D721Med (cell line): Measurements from ENCODE around the gene AP2B1.
A peak's percentile ranks its signal among the peaks of the same experiment; 100 is the strongest.

Source experiments
- DNase-seq: peaks from one replicate; pipeline ENCODE4 v3.0.0; 2011; ENCODE audit warnings: low spot score; ENCODE audit not compliant: insufficient read length
- FAIRE-seq: peaks from 2 replicates; lab custom pipeline; 2011; peaks lifted over from hg19 to GRCh38; lab: Jason Lieb, UNC
- TF ChIP-seq, protein P1 (sequence below): IDR thresholded peaks from 2 replicates; pipeline ENCODE4 v1.5.1; 2012; ENCODE audit warnings: mild to moderate bottlenecking, control low read depth; ENCODE audit not compliant: insufficient read depth; ENCODE audit errors: missing control alignments

AP2B1 gene

DNA sequence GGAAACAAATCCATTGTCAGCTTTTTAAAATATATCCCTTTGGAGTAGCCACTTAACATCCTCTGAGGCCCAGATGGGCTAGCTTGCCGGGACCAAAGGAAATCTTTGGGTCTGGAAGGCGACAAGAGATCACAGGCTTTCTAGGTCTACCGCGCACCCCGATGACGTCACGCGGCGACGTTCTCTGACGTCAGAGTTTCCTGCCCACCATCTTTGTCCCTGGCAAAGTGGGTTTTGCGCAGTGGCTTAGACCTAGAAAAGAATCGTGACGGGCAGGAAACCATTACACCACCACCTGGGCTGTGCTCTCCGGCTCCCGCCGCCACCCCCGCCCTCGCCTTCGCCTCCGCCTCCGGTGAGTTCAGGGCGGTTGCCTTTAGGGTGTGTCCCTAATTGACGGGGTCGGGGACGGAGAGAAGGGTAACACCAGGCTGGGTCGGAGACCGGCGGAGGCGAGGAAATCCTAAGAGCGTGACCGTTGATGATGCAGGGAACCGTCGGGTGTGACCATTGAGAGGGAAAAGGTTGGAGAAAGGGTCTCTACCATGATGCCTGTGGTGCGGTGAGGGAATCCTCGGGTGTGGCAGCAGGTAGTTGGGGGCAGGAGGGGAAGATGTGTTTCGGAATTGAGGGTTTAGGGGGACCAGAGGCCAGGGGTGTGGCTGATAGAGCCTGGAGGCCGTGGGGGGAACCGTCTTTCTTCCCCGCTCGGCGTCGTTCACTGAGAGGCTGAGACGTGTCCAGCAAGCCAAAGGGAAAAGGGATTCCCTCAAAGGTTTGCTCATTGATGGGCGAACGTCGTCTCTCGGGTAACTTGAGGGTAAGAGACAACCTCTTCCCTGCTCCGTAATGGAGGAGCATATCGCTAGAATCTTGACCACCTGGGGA, at the start of gene AP2B1:
AP2B1 (plus strand) TSS at position 249 of the 888 bp plus-strand sequence. CDS start 6,709 bp downstream, outside the sequence.
- TF ChIP-seq, protein P1, sequence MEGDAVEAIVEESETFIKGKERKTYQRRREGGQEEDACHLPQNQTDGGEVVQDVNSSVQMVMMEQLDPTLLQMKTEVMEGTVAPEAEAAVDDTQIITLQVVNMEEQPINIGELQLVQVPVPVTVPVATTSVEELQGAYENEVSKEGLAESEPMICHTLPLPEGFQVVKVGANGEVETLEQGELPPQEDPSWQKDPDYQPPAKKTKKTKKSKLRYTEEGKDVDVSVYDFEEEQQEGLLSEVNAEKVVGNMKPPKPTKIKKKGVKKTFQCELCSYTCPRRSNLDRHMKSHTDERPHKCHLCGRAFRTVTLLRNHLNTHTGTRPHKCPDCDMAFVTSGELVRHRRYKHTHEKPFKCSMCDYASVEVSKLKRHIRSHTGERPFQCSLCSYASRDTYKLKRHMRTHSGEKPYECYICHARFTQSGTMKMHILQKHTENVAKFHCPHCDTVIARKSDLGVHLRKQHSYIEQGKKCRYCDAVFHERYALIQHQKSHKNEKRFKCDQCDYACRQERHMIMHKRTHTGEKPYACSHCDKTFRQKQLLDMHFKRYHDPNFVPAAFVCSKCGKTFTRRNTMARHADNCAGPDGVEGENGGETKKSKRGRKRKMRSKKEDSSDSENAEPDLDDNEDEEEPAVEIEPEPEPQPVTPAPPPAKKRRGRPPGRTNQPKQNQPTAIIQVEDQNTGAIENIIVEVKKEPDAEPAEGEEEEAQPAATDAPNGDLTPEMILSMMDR: no peak
- DNase-seq (peak; percentile 71), FAIRE-seq (peak; percentile 60)

DNA sequence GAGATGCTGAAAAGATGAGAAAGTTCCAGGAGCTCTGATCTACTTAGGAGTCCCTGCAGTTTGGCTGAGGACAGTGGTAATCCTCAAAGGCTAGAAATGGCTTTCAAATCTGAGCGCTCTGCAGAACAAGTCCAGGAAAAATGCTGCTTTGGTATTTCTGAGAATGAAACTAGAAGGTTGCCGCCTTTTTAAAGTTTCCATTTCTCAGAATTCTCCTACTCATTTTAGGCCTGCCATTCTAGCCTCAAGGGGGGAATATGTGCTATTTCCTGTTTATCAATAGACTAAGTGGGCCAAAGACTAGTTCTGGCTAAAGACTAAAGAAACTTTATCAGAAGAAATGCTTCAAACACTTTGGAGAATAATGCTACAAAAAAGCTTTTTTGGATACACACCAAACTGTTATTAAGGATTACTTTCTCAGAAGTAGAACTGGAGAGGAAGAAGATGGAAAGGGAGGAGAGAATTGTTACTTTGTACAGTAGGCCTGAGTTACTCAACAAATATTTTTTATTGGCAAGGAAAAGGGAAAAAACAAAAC, 49.5 kb upstream of the AP2B1 start, which contains the start of gene SLFN12L:
SLFN12L (minus strand) TSS at position 78 of the 541 bp plus-strand sequence. CDS start 15,314 bp downstream, outside the sequence.
- FAIRE-seq (no peak), DNase-seq (no peak)
- TF ChIP-seq, protein P1: no peak

DNA sequence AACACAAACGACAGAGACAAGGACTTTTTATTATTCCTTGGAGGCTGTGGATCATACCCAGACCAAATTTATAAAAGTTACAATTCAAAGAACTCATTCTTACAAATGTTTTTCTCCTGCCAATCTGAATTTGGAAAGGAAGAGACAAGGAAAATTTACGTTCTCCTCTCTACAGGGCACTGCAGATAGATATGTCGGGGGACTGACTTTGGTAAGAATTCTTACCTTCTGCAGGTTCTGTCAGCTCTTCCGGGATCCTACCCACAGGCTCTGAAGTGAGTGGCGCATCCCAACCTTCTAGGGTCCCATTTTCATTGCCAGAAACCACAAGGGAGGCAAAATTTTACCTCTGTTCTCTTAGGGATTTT, 47.5 kb upstream of the AP2B1 start:
- FAIRE-seq (no peak), DNase-seq (no peak)
- TF ChIP-seq, protein P1: no peak

DNA sequence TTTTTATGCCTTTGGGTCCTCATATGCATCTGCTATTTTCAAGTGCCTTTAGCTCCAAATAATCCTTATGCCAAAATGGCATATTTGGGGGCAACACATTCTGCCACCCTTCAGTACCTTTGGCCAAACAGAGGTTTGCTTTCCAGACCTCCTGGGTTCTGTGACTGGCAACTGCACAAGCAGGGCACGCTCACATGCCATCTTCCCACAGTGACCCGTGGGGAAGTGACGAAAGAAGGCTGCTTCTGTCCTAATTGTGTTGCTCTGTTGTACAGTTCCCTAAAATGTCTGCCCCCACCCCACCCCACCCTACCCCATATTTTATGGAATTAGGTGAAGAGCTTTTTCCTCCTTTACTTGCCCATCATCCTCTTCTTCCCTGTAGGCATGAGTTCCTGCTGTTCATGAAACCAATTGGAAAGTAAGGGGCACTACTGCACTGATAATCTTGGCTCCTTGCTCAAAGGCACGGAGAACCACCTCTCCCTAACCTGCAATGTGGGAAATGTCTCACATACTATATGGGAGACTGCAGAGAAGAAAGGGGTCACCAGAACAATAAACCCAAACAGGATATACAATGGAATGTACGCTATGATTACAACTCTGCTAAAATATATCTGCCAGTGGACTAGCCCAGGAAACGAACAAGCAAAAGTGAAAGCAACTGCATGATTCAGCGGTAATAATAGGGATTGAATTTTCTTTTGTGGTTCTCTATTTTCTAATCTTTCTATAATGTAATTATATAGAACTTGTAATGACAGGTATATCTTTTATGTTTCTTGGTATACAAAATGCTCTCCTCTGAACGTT, 46.3 kb upstream of the AP2B1 start:
- DNase-seq (no peak), FAIRE-seq (no peak)
- TF ChIP-seq, protein P1: no peak

DNA sequence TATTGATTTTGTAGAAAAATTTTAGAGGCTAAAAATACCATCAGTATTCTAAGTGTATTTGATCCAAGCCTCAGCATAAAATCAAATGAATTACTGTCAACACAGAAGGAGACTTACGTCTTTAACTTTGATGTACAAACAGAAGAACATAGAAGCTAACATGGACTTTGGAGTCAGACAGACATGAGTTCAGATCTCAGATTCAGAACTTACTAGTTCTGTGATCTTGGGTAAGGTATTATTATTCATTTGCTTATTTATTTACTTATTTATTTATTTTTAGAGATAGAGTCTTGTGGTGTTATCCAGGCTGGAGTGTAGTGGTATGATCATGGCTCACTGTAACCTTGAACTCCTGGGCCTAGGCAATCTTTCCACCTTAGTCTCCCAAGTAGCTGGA, 45.7 kb upstream of the AP2B1 start:
- no peak for DNase-seq
- no peak for FAIRE-seq
- TF ChIP-seq, protein P1: no peak

DNA sequence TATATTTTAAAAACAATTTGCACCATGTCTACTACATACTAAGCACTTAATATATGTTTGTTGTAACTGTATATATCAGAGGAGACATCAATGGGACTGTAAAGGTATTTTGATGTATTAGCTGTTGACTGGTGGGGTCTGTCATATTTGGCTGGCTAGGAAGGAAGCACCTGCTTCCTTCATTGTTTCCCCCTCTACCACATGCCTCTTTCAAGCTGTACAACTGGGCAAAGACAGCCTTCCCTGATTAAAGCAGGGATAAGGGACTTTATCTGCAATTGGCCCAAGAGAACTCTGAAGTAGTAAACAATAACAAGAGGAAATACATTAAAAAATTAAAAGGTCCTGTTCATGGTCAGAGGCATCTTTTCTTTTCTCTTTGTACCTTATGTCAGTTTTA, 44.1 kb upstream of the AP2B1 start:
- TF ChIP-seq, protein P1: no peak
- no peak for FAIRE-seq

More for the DNA sequence above, 44.1 kb upstream of the AP2B1 start:
- DNase-seq: no peak
